ENCODE measurements around the gene ADAMTS12. TPM values are rescaled to one million over a fixed set of nuclear protein-coding genes. Genes with fewer than 3 reads are reported as not detected.

The ADAMTS12 gene
- polyA plus RNA-seq, 1 experiment: 46.8 TPM

GRCh38 chr5:33601881-33602280 is 289.9 kb downstream of the ADAMTS12 start:
- TF ChIP-seq, protein P1, sequence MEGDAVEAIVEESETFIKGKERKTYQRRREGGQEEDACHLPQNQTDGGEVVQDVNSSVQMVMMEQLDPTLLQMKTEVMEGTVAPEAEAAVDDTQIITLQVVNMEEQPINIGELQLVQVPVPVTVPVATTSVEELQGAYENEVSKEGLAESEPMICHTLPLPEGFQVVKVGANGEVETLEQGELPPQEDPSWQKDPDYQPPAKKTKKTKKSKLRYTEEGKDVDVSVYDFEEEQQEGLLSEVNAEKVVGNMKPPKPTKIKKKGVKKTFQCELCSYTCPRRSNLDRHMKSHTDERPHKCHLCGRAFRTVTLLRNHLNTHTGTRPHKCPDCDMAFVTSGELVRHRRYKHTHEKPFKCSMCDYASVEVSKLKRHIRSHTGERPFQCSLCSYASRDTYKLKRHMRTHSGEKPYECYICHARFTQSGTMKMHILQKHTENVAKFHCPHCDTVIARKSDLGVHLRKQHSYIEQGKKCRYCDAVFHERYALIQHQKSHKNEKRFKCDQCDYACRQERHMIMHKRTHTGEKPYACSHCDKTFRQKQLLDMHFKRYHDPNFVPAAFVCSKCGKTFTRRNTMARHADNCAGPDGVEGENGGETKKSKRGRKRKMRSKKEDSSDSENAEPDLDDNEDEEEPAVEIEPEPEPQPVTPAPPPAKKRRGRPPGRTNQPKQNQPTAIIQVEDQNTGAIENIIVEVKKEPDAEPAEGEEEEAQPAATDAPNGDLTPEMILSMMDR (IDR thresholded peaks at IDR 0.05; ENCODE audit: low read depth, low read length): no peak
- ChIA-PET POLR2A (no interaction called here), CTCF (interaction anchor here (1.5 to 2.1 kb wide), 2 partner anchors 13 to 368 kb away, joined by 3 to 7 read pairs; no protein-coding TSS in a partner anchor)
- Histone ChIP-seq H3K27me3 (ENCODE audit: control insufficient read depth, insufficient read depth, low read length) (no peaks in the 10 kb centered on the region), H3K4me3 (ENCODE audit: low read depth, low read length) (no peak overlapping the region), H3K27ac (ENCODE audit: low read depth, low read length) (no peak overlapping the region), H3K9me3 (ENCODE audit: control insufficient read depth, insufficient read depth, low read length) (no peaks in the 10 kb centered on the region)
- DNase-seq (ENCODE audit: low read depth, low spot score): no peak

DNA sequence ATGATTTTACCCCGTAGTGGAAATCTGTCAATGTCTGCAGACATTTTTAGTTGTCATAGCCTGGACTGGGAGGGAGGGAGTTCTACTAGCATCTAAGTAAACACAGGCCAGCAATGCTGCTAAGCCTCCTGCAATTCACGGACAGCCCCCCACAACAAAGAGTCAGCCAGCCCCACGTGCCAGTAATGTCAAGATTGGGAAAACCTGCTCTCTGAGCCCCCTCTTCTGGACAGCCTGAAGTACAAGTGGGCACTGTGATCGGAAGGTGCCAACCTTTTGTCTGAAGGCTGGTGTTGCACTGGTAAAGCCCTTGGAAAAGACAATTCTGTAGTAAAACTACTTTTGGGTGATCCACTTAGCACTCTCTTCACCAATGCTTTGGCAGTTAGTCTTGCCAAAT is 296.5 kb downstream of the ADAMTS12 start:
- CTCF ChIA-PET: no interaction called here
- no peaks in the 10 kb centered on the region for H3K9me3 ChIP-seq (ENCODE audit: control insufficient read depth, insufficient read depth, low read length)
- no peak for DNase-seq (ENCODE audit: low read depth, low spot score)

DNA sequence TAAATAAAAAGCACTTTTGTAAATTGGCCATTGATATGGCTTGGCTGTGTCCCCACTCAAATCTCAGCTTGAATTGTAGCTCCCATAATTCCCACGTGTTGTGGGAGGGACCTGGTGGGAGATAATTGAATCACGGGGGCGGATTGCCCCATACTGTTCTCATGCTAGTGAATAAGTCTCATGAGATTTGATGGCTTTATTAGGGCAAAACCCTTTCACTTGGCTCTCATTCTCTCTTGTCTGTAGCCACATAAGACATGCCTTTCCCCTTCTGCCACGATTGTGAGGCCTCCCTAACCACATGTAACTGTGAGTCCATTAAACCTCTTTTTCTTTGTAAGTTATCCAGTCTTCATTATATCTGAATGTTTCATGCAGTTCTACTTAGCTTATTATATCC is 297.8 kb downstream of the ADAMTS12 start:
- H3K9me3 ChIP-seq (ENCODE audit: control insufficient read depth, insufficient read depth, low read length): no peaks in the 10 kb centered on the region
- no peak overlapping the region for H3K27ac ChIP-seq (ENCODE audit: low read depth, low read length)
- POLR2A ChIA-PET: no interaction called here
- no peak overlapping the region for H3K4me3 ChIP-seq (ENCODE audit: low read depth, low read length)
- no peaks in the 10 kb centered on the region for H3K27me3 ChIP-seq (ENCODE audit: control insufficient read depth, insufficient read depth, low read length)
- DNase-seq (ENCODE audit: low read depth, low spot score): no peak
- TF ChIP-seq, protein P1 (IDR thresholded peaks at IDR 0.05; ENCODE audit: low read depth, low read length): no peak
- CTCF ChIA-PET: interaction anchor here (1.1 kb wide), 1 partner anchor 171 kb away, joined by 5 read pairs; no protein-coding TSS in a partner anchor

More for the DNA sequence above, 296.5 kb downstream of the ADAMTS12 start:
- Histone ChIP-seq H3K4me3 (ENCODE audit: low read depth, low read length) (no peak overlapping the region), H3K27ac (ENCODE audit: low read depth, low read length) (no peak overlapping the region), H3K27me3 (ENCODE audit: control insufficient read depth, insufficient read depth, low read length) (no peaks in the 10 kb centered on the region)
- POLR2A ChIA-PET: no interaction called here
- TF ChIP-seq, protein P1 (IDR thresholded peaks at IDR 0.05; ENCODE audit: low read depth, low read length): no peak

GRCh38 chr5:33592245-33592644 is 299.5 kb downstream of the ADAMTS12 start:
- ChIA-PET CTCF (no interaction called here), POLR2A (no interaction called here)
- Histone ChIP-seq H3K27me3 (ENCODE audit: control insufficient read depth, insufficient read depth, low read length) (no peaks in the 10 kb centered on the region), H3K4me3 (ENCODE audit: low read depth, low read length) (no peak overlapping the region), H3K27ac (ENCODE audit: low read depth, low read length) (no peak overlapping the region), H3K9me3 (ENCODE audit: control insufficient read depth, insufficient read depth, low read length) (no peaks in the 10 kb centered on the region)
- DNase-seq (ENCODE audit: low read depth, low spot score): no peak
- TF ChIP-seq, protein P1 (IDR thresholded peaks at IDR 0.05; ENCODE audit: low read depth, low read length): no peak

DNA sequence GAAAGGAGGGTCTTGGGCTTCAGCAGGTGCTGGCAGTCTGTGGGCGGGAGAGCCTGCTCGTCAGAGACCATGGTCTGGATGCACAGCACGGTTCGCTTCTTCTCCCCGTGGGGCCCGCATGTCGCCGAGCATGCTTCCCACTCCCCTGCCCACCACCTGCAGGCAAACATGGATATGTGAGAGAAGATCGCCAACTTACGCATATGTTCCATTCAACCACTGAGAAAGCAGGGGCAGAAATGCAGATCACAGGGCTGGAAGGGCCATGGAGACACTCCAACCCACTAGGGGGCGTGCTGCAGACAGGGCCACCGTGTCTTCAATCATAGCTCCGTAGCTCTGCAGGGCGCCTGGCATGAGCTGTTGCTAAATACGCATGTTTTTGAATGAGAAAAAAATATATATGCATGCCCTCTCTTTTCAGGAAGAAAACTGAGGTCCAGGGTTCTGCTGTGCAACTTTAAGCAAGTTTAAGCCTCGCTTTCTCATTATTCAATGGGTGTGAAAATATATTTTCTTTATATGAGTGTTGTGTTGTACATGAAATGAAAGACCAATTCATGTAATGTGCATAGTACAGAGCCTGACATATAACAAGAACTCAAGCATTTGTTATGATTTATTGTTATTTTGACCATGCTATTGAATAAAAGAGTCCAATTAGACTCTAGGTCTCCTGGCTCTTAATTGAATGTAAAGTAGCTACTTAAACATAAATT is 303.0 kb downstream of the ADAMTS12 start:
- TF ChIP-seq, protein P1 (IDR thresholded peaks at IDR 0.05; ENCODE audit: low read depth, low read length): peak; percentile 27
- Histone ChIP-seq H3K4me3 (ENCODE audit: low read depth, low read length) (no peak overlapping the region), H3K9me3 (ENCODE audit: control insufficient read depth, insufficient read depth, low read length) (no peaks in the 10 kb centered on the region), H3K27ac (ENCODE audit: low read depth, low read length) (no peak overlapping the region), H3K27me3 (ENCODE audit: control insufficient read depth, insufficient read depth, low read length) (no peaks in the 10 kb centered on the region)
- DNase-seq (ENCODE audit: low read depth, low spot score): no peak
- ChIA-PET CTCF (interaction anchor here (0.6 to 3.9 kb wide), 10 partner anchors 10 to 381 kb away, joined by 3 to 21 read pairs (median 4); no protein-coding TSS in a partner anchor), POLR2A (no interaction called here)
